ENCODE results near the gene TRIM56.
"Not testable (repeated sequence)": the region's sequence is repeated elsewhere in the genome, so short reads cannot be mapped to it uniquely, and the experiment has no call there.

TRIM56 gene

GRCh38 chr7:101085162-101085964, at the start of gene TRIM56:
TRIM56 (plus strand) TSS chr7:101085481; CDS start chr7:101087313, 1,832 bp downstream.
- Mint-ChIP-seq H3K27me3 (no peaks in the 10 kb centered on the region), H3K9me3 (no peaks in the 10 kb centered on the region), H3K36me3 (ENCODE audit: low read depth) (peaks cover 46% of the 10 kb centered on the region), H3K4me1 (ENCODE audit: low read depth) (peaks cover 37% of the 10 kb centered on the region), H3K4me3 (peak within 1 kb of the TSS; percentile 99), H3K27ac (peak within 1 kb of the TSS; percentile 99)
- intact Hi-C loops (cut with micrococcal nuclease) = loop anchor here (5.0 kb wide), 1 partner anchor 193 kb away; no protein-coding TSS in a partner anchor

DNA sequence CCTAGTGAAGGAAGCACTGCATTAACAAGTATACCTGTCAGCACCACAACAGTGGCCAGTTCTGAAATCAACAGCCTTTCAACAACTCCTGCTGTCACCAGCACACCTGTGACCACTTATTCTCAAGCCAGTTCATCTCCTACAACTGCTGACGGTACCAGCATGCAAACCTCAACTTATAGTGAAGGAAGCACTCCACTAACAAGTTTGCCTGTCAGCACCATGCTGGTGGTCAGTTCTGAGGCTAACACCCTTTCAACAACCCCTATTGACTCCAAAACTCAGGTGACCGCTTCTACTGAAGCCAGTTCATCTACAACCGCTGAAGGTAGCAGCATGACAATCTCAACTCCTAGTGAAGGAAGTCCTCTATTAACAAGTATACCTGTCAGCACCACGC, 49.3 kb upstream of the TRIM56 start:
- no peak overlapping the region for H3K4me3 Mint-ChIP-seq
- no peaks in the 10 kb centered on the region for H3K4me1 Mint-ChIP-seq (ENCODE audit: low read depth)
- peaks cover 7% of the 10 kb centered on the region for H3K27me3 Mint-ChIP-seq
- intact Hi-C loops (cut with micrococcal nuclease) = no loop called here
- H3K9me3 Mint-ChIP-seq = no peaks in the 10 kb centered on the region
- no peak overlapping the region for H3K27ac Mint-ChIP-seq
- H3K36me3 Mint-ChIP-seq (ENCODE audit: low read depth) = no peaks in the 10 kb centered on the region

DNA sequence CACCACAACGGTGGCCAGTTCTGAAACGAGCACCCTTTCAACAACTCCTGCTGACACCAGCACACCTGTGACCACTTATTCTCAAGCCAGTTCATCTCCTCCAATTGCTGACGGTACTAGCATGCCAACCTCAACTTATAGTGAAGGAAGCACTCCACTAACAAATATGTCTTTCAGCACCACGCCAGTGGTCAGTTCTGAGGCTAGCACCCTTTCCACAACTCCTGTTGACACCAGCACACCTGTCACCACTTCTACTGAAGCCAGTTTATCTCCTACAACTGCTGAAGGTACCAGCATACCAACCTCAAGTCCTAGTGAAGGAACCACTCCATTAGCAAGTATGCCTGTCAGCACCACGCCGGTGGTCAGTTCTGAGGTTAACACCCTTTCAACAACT, 44.0 kb upstream of the TRIM56 start:
- H3K27me3 Mint-ChIP-seq; H3K4me1 Mint-ChIP-seq (ENCODE audit: low read depth); intact Hi-C loops (cut with micrococcal nuclease); H3K4me3 Mint-ChIP-seq; H3K9me3 Mint-ChIP-seq; H3K27ac Mint-ChIP-seq; H3K36me3 Mint-ChIP-seq (ENCODE audit: low read depth): not testable (repeated sequence)

- H3K4me3 Mint-ChIP-seq = no peak overlapping the region
- no peaks in the 10 kb centered on the region for H3K36me3 Mint-ChIP-seq (ENCODE audit: low read depth)
- H3K9me3 Mint-ChIP-seq = no peaks in the 10 kb centered on the region
- peaks cover 44% of the 10 kb centered on the region for H3K27me3 Mint-ChIP-seq
- H3K27ac Mint-ChIP-seq = no peak overlapping the region
- no peaks in the 10 kb centered on the region for H3K4me1 Mint-ChIP-seq (ENCODE audit: low read depth)
- intact Hi-C loops (cut with micrococcal nuclease) = loop anchor here (2.0 kb wide), 1 partner anchor 92 kb away; no protein-coding TSS in a partner anchor
These were observed 26.9 kb upstream of the TRIM56 start for GRCh38 chr7:101058355-101058754.

- Mint-ChIP-seq H3K9me3 (no peaks in the 10 kb centered on the region), H3K36me3 (ENCODE audit: low read depth) (no peaks in the 10 kb centered on the region), H3K27ac (no peak overlapping the region), H3K27me3 (peaks cover 47% of the 10 kb centered on the region), H3K4me1 (ENCODE audit: low read depth) (no peaks in the 10 kb centered on the region), H3K4me3 (no peak overlapping the region)
- intact Hi-C loops (cut with micrococcal nuclease) = loop anchor here (1.0 to 2.0 kb wide), 2 partner anchors 93 to 164 kb away; partner anchors contain the start of gene ACHE
These were observed 25.7 kb upstream of the TRIM56 start for GRCh38 chr7:101059620-101059942.

DNA sequence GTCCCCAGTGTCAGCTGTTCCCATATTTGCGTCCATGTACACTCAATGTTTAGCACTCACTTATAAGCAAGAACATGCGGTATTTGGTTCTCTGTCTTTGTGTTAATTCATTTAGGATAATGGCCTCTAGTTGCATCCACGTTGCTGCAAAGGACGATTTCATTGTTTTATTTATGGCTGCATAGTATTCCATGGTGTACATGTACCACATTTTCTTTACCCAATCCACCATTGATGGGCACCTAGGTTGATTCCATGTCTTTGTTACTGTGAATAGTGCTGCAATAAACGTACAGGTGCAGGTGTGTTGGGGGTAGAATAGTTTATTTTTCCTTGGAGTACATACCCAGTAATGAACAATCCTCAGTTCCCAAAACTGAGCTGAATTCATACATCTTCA, 24.3 kb upstream of the TRIM56 start:
- intact Hi-C loops (cut with micrococcal nuclease) = no loop called here
- H3K27ac Mint-ChIP-seq = no peak overlapping the region
- no peak overlapping the region for H3K4me3 Mint-ChIP-seq
- H3K36me3 Mint-ChIP-seq (ENCODE audit: low read depth) = no peaks in the 10 kb centered on the region
- no peaks in the 10 kb centered on the region for H3K9me3 Mint-ChIP-seq
- H3K27me3 Mint-ChIP-seq = peaks cover 46% of the 10 kb centered on the region
- no peaks in the 10 kb centered on the region for H3K4me1 Mint-ChIP-seq (ENCODE audit: low read depth)

- H3K36me3 Mint-ChIP-seq (ENCODE audit: low read depth); intact Hi-C loops (cut with micrococcal nuclease); H3K4me3 Mint-ChIP-seq; H3K4me1 Mint-ChIP-seq (ENCODE audit: low read depth); H3K27ac Mint-ChIP-seq; H3K9me3 Mint-ChIP-seq: not testable (repeated sequence)
- peaks cover 37% of the 10 kb centered on the region for H3K27me3 Mint-ChIP-seq
These were observed 21.1 kb upstream of the TRIM56 start for GRCh38 chr7:101064176-101064550.

DNA sequence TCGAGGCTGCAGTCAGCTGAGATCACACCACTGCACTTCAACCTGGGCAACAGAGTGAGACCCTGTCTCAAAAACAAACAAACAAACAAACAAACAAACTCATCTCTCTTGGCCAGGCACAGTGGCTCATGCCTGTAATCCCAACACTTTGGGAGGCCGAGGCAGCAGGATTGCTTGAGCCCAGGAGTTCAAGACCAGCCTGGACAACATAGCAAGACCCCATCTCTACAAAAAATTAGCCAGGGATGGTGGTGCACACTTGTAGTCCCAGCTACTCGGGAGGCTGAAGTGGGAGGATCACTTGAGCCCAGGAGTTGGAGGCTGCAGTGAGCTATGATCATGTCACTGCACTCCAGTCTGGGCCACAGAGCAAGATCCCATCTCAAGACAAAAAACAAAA, 20.1 kb upstream of the TRIM56 start:
- intact Hi-C loops (cut with micrococcal nuclease); H3K9me3 Mint-ChIP-seq; H3K4me3 Mint-ChIP-seq; H3K27ac Mint-ChIP-seq; H3K36me3 Mint-ChIP-seq (ENCODE audit: low read depth); H3K4me1 Mint-ChIP-seq (ENCODE audit: low read depth): not testable (repeated sequence)
- peaks cover 34% of the 10 kb centered on the region for H3K27me3 Mint-ChIP-seq

- no peaks in the 10 kb centered on the region for H3K4me1 Mint-ChIP-seq (ENCODE audit: low read depth)
- no peak overlapping the region for H3K4me3 Mint-ChIP-seq
- intact Hi-C loops (cut with micrococcal nuclease) = no loop called here
- H3K36me3 Mint-ChIP-seq (ENCODE audit: low read depth) = no peaks in the 10 kb centered on the region
- H3K9me3 Mint-ChIP-seq = no peaks in the 10 kb centered on the region
- peaks cover 32% of the 10 kb centered on the region for H3K27me3 Mint-ChIP-seq
- H3K27ac Mint-ChIP-seq = no peak overlapping the region
These were observed 19.0 kb upstream of the TRIM56 start for GRCh38 chr7:101066141-101066832.

GRCh38 chr7:101066833-101067177, 18.5 kb upstream of the TRIM56 start:
- no peak overlapping the region for H3K27ac Mint-ChIP-seq
- H3K9me3 Mint-ChIP-seq = no peaks in the 10 kb centered on the region
- intact Hi-C loops (cut with micrococcal nuclease) = no loop called here
- H3K27me3 Mint-ChIP-seq = peaks cover 30% of the 10 kb centered on the region
- H3K4me3 Mint-ChIP-seq = no peak overlapping the region
- H3K4me1 Mint-ChIP-seq (ENCODE audit: low read depth) = no peaks in the 10 kb centered on the region
- H3K36me3 Mint-ChIP-seq (ENCODE audit: low read depth) = no peaks in the 10 kb centered on the region

GRCh38 chr7:101068401-101068800, 16.9 kb upstream of the TRIM56 start:
- Mint-ChIP-seq H3K9me3 (no peaks in the 10 kb centered on the region), H3K27ac (no peak overlapping the region), H3K36me3 (ENCODE audit: low read depth) (no peaks in the 10 kb centered on the region), H3K27me3 (peaks cover 32% of the 10 kb centered on the region), H3K4me3 (no peak overlapping the region), H3K4me1 (ENCODE audit: low read depth) (no peaks in the 10 kb centered on the region)
- intact Hi-C loops (cut with micrococcal nuclease) = no loop called here

DNA sequence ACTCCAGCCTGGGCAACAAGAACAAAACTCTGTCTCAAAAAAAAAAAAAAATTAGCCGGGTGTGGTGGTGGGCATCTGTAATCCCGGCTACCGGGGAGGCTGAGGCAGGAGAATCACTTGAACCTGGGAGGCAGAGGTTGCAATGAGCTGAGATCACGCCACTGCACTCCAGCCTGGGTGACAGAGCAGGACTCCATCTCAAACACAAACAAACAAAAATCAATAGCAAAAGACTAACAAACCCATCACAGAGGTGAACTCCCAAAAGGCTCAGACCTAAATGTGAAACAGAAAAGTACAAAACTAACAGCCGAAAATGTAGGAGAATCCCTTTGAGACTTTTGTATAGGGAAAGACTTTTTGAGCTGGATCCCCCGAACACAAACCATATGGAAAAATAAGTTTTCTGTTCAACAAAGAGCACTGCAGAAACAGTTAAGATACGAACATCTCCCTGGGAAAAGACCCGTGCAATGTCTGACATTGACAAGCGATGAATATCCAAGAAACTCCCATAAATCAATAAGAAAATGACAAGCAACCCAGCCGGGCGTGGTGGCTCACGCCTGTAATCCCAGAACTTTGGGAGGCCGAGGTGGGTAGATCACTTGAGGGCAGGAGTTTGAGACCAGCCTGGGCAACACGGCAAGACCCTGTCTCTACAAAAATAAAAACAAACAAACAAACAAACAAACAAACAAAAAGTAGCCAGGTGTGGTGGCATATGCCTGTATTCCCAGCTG, 13.7 kb upstream of the TRIM56 start:
- not testable (repeated sequence) for H3K36me3 Mint-ChIP-seq (ENCODE audit: low read depth); H3K9me3 Mint-ChIP-seq; H3K27ac Mint-ChIP-seq

DNA sequence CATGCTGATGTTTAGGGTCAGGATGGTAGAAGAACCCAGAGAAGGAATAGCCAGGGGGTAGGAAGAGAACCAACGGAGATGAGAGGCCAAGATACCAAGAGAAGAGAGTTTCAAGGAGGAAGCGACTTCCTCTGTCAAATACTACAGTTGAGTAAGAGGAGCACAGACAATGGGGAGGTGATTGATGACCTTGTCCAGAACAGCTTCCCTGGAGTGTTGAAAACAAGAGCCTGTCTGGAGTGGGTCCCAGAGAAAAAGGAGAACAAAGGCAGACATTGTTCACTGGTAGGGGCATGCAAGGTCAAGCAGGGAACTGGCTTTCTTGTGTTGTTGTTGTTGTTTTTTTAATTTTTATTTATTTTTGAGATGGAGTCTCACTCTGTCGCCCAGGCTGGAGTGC, 9.6 kb upstream of the TRIM56 start:
- intact Hi-C loops (cut with micrococcal nuclease) = no loop called here
- Mint-ChIP-seq H3K27me3 (peaks cover 30% of the 10 kb centered on the region), H3K9me3 (no peaks in the 10 kb centered on the region), H3K4me1 (ENCODE audit: low read depth) (peaks cover 9% of the 10 kb centered on the region), H3K4me3 (no peak overlapping the region), H3K27ac (no peak overlapping the region), H3K36me3 (ENCODE audit: low read depth) (no peaks in the 10 kb centered on the region)

More for the DNA sequence above, 13.7 kb upstream of the TRIM56 start:
- H3K4me3 Mint-ChIP-seq; H3K4me1 Mint-ChIP-seq (ENCODE audit: low read depth); intact Hi-C loops (cut with micrococcal nuclease): not testable (repeated sequence)
- peaks cover 28% of the 10 kb centered on the region for H3K27me3 Mint-ChIP-seq

DNA sequence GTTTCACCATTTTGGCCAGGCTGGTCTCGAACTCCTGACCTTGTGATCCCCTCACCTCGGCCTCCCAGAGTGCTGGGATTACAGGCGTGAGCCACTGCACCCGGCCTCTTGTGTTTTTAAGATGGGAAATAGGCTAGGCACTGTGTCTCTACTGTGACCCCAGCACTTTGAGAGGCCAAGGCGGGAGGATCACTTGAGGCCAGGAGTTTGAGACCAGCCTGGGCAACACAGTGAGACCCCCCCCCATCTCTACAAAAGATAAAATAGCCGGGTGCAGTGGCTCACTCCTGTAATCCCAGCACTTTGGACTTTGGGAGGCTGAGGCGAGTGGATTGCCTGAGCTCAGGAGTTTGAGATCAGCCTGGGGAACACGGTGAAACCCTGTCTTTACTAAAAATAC, 9.1 kb upstream of the TRIM56 start:
- H3K9me3 Mint-ChIP-seq; intact Hi-C loops (cut with micrococcal nuclease); H3K27ac Mint-ChIP-seq; H3K36me3 Mint-ChIP-seq (ENCODE audit: low read depth); H3K4me3 Mint-ChIP-seq: not testable (repeated sequence)
- Mint-ChIP-seq H3K27me3 (peaks cover 29% of the 10 kb centered on the region), H3K4me1 (ENCODE audit: low read depth) (peaks cover 11% of the 10 kb centered on the region)
